Activated naive CD8-positive, alpha-beta T cell treated with anti-CD3 and anti-CD28 coated beads, Interleukin-2, amount 50 U/mL, for 24 hours (primary cell): Measurements from ENCODE around the gene LHX1.

ENCODE experiments used
- ATAC-seq: fragments of 150-1000 bp; cut with Tn5 transposase; one replicate; pipeline ENCODE4 v1.10.0; 2021
- DNase-seq: peaks from one replicate; pipeline ENCODE4 v3.0.0; 2021
- H3K27ac Mint-ChIP-seq: one replicate; pipeline ENCODE4 v1.8.0; 2021; ENCODE audit warnings: mild to moderate bottlenecking, mixed read lengths
- H3K27me3 Mint-ChIP-seq: one replicate; pipeline ENCODE4 v1.8.0; 2021; ENCODE audit warnings: mixed read lengths
- H3K36me3 Mint-ChIP-seq: one replicate; pipeline ENCODE4 v1.8.0; 2021; ENCODE audit warnings: low read depth, mixed read lengths
- H3K4me1 Mint-ChIP-seq: one replicate; pipeline ENCODE4 v1.8.0; 2021; ENCODE audit warnings: mixed read lengths
- H3K4me3 Mint-ChIP-seq: one replicate; pipeline ENCODE4 v1.8.0; 2021; ENCODE audit warnings: mild to moderate bottlenecking, moderate library complexity, mixed read lengths
- H3K9me3 Mint-ChIP-seq: one replicate; pipeline ENCODE4 v1.8.0; 2021; ENCODE audit warnings: mixed read lengths

LHX1 gene

GRCh38 chr17:36937001-36937958, at the start of gene LHX1:
Gene LHX1, plus strand, starts transcription at chr17:36937475. Its CDS starts 723 bp downstream, at chr17:36938198.
- no peaks in the 10 kb centered on the region for H3K9me3 Mint-ChIP-seq
- H3K4me3 Mint-ChIP-seq, result peak within 1 kb of the TSS; percentile 71
- H3K27ac Mint-ChIP-seq, result peak within 1 kb of the TSS; percentile 27
- peaks cover 58% of the 10 kb centered on the region for H3K4me1 Mint-ChIP-seq
- H3K27me3 Mint-ChIP-seq, result peaks cover 87% of the 10 kb centered on the region
- no peak for ATAC-seq
- no peaks in the 10 kb centered on the region for H3K36me3 Mint-ChIP-seq
- DNase-seq, result peak; percentile 22

GRCh38 chr17:36888236-36888951, 48.9 kb upstream of the LHX1 start:
- Mint-ChIP-seq H3K9me3 (no peaks in the 10 kb centered on the region), H3K27ac (no peak overlapping the region), H3K36me3 (no peaks in the 10 kb centered on the region), H3K4me1 (no peaks in the 10 kb centered on the region), H3K27me3 (peaks cover 35% of the 10 kb centered on the region), H3K4me3 (no peak overlapping the region)
- ATAC-seq (no peak), DNase-seq (no peak)

GRCh38 chr17:36889770-36890349, 47.4 kb upstream of the LHX1 start:
- Mint-ChIP-seq H3K36me3 (no peaks in the 10 kb centered on the region), H3K9me3 (no peaks in the 10 kb centered on the region), H3K4me1 (no peaks in the 10 kb centered on the region)

GRCh38 chr17:36890398-36891168, 46.7 kb upstream of the LHX1 start:
- DNase-seq, result no peak
- no peak for ATAC-seq
- Mint-ChIP-seq H3K27me3 (peaks cover 19% of the 10 kb centered on the region), H3K4me3 (no peak overlapping the region), H3K9me3 (no peaks in the 10 kb centered on the region), H3K27ac (no peak overlapping the region), H3K4me1 (no peaks in the 10 kb centered on the region), H3K36me3 (no peaks in the 10 kb centered on the region)

More at GRCh38 chr17:36889770-36890349, 47.4 kb upstream of the LHX1 start:
- ATAC-seq (no peak), DNase-seq (no peak)
- no peak overlapping the region for H3K4me3 Mint-ChIP-seq
- H3K27me3 Mint-ChIP-seq, result peaks cover 23% of the 10 kb centered on the region
- no peak overlapping the region for H3K27ac Mint-ChIP-seq

- Mint-ChIP-seq H3K27me3 (peaks cover 10% of the 10 kb centered on the region), H3K36me3 (no peaks in the 10 kb centered on the region), H3K27ac (no peak overlapping the region), H3K9me3 (no peaks in the 10 kb centered on the region), H3K4me1 (no peaks in the 10 kb centered on the region), H3K4me3 (no peak overlapping the region)
- DNase-seq (no peak), ATAC-seq (no peak)
Measured at GRCh38 chr17:36892112-36892838, 45.0 kb upstream of the LHX1 start.

- no peak overlapping the region for H3K27ac Mint-ChIP-seq
- peaks cover 6% of the 10 kb centered on the region for H3K27me3 Mint-ChIP-seq
- no peaks in the 10 kb centered on the region for H3K4me1 Mint-ChIP-seq
- H3K36me3 Mint-ChIP-seq, result no peaks in the 10 kb centered on the region
- no peak overlapping the region for H3K4me3 Mint-ChIP-seq
- DNase-seq, result no peak
- ATAC-seq, result no peak
- no peaks in the 10 kb centered on the region for H3K9me3 Mint-ChIP-seq
Measured at GRCh38 chr17:36894177-36894576, 43.1 kb upstream of the LHX1 start.

- ATAC-seq, result no peak
- H3K4me3 Mint-ChIP-seq, result no peak overlapping the region
- no peak overlapping the region for H3K27ac Mint-ChIP-seq
- no peaks in the 10 kb centered on the region for H3K4me1 Mint-ChIP-seq
- no peak for DNase-seq
- H3K9me3 Mint-ChIP-seq, result no peaks in the 10 kb centered on the region
- peaks cover 7% of the 10 kb centered on the region for H3K27me3 Mint-ChIP-seq
- H3K36me3 Mint-ChIP-seq, result no peaks in the 10 kb centered on the region
Measured at GRCh38 chr17:36894925-36895324, 42.4 kb upstream of the LHX1 start.

GRCh38 chr17:36899250-36900159, 37.8 kb upstream of the LHX1 start:
- Mint-ChIP-seq H3K4me3 (no peak overlapping the region), H3K4me1 (no peaks in the 10 kb centered on the region), H3K27ac (no peak overlapping the region), H3K27me3 (peaks cover 10% of the 10 kb centered on the region), H3K36me3 (no peaks in the 10 kb centered on the region), H3K9me3 (no peaks in the 10 kb centered on the region)
- no peak for ATAC-seq
- no peak for DNase-seq

GRCh38 chr17:36900160-36900512, 37.1 kb upstream of the LHX1 start:
- ATAC-seq (no peak), DNase-seq (no peak)
- no peaks in the 10 kb centered on the region for H3K9me3 Mint-ChIP-seq
- peaks cover 10% of the 10 kb centered on the region for H3K27me3 Mint-ChIP-seq
- H3K4me3 Mint-ChIP-seq, result no peak overlapping the region
- H3K27ac Mint-ChIP-seq, result no peak overlapping the region
- no peaks in the 10 kb centered on the region for H3K4me1 Mint-ChIP-seq
- no peaks in the 10 kb centered on the region for H3K36me3 Mint-ChIP-seq

- ATAC-seq (no peak), DNase-seq (no peak)
- Mint-ChIP-seq H3K27ac (no peak overlapping the region), H3K9me3 (no peaks in the 10 kb centered on the region), H3K36me3 (no peaks in the 10 kb centered on the region), H3K27me3 (peaks cover 14% of the 10 kb centered on the region), H3K4me3 (no peak overlapping the region), H3K4me1 (no peaks in the 10 kb centered on the region)
Measured at GRCh38 chr17:36901506-36901905, 35.8 kb upstream of the LHX1 start.

- no peak for DNase-seq
- no peaks in the 10 kb centered on the region for H3K9me3 Mint-ChIP-seq
- ATAC-seq, result no peak
- H3K27me3 Mint-ChIP-seq, result peaks cover 37% of the 10 kb centered on the region
- no peak overlapping the region for H3K4me3 Mint-ChIP-seq
- no peaks in the 10 kb centered on the region for H3K36me3 Mint-ChIP-seq
- H3K27ac Mint-ChIP-seq, result no peak overlapping the region
- H3K4me1 Mint-ChIP-seq, result no peaks in the 10 kb centered on the region
Measured at GRCh38 chr17:36907407-36907806, 29.9 kb upstream of the LHX1 start.

GRCh38 chr17:36910513-36910912, 26.8 kb upstream of the LHX1 start:
- Mint-ChIP-seq H3K36me3 (no peaks in the 10 kb centered on the region), H3K27me3 (peaks cover 34% of the 10 kb centered on the region), H3K27ac (no peak overlapping the region), H3K4me1 (no peaks in the 10 kb centered on the region), H3K4me3 (no peak overlapping the region), H3K9me3 (no peaks in the 10 kb centered on the region)
- ATAC-seq (no peak), DNase-seq (no peak)

- no peak for DNase-seq
- H3K27me3 Mint-ChIP-seq, result peaks cover 33% of the 10 kb centered on the region
- H3K9me3 Mint-ChIP-seq, result no peaks in the 10 kb centered on the region
- no peak overlapping the region for H3K4me3 Mint-ChIP-seq
- H3K36me3 Mint-ChIP-seq, result no peaks in the 10 kb centered on the region
- H3K27ac Mint-ChIP-seq, result no peak overlapping the region
- no peak for ATAC-seq
- H3K4me1 Mint-ChIP-seq, result no peaks in the 10 kb centered on the region
Measured at GRCh38 chr17:36911001-36911400, 26.3 kb upstream of the LHX1 start.
